DMS 273 (cell line): Measurements from ENCODE around the gene MOB3B.
"Not testable (repeated sequence)": the region's sequence is repeated elsewhere in the genome, so short reads cannot be mapped to it uniquely, and the experiment has no call there.

Experiments
- DNase-seq: peaks from one replicate; lab custom pipeline; 2025; ENCODE audit not compliant: unreplicated experiment; lab: John Stamatoyannopoulos, UW

Gene MOB3B

DNA sequence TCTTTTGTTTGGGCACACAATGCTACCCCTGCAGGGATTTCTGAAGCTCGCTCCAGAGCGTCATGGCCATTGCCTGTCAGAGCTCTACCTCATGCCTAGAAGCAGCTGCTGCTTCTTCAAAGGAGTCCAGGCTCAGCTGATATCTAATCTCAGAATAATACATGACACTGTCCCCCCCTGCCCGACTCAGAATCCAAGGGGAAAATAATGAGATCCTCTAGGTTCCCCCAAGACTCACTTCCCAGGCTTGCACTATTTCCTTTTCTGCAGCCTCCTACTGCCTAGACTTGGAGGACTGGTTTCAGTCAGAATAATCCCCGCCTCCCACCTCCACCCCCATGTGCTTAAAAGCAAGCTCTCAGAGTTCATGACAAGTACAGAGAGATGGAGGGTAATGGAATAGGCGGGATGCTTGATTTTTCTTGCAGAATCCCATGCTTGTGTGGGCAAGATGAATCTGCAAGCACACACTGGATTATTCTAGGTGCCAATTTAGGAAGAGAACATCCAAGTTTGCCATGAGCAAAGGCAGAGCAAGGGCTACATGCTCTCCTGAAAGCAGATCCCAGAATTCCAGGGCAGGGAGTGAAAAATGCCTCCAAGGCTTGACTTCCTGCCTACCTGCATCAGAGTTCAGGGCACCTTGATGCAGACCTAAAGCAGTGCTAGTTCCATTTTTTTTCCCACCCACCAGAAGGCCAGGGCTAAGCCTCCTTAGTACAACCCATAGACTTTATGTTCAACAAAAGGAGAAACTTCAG, 102.9 kb downstream of the MOB3B start:
- no peak for DNase-seq

DNA sequence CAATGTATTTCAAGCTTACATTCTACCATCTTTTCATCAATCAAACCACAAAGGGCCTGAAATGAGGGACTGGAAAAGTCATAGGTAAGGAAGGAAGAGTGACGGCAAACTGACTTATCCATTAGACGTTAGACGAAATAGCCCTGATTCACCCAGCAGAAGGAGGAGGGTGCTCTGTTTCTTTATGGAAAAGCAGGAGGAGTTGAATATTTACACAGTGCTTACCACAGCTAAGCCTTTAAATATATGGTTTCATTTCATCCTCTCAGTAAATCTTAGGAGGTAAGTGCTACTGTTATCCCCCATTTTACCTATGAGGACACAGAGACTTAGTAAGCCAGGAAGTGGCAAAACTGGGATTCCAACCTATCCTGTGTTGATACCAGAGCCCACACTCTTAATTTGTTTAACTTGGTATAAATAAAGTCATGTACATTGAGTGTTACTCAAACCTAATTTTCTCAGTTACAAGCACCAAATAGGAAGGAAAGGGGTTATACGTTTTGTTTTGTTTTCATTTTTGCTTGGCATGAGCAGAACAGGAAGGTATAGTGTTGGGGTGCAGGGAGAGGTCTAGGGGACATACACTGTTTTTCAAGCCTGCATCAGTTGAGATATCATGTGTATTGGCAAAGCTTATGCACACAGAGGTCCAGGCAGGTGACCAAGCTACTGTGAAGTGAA, 103.6 kb downstream of the MOB3B start:
- no peak for DNase-seq

DNA sequence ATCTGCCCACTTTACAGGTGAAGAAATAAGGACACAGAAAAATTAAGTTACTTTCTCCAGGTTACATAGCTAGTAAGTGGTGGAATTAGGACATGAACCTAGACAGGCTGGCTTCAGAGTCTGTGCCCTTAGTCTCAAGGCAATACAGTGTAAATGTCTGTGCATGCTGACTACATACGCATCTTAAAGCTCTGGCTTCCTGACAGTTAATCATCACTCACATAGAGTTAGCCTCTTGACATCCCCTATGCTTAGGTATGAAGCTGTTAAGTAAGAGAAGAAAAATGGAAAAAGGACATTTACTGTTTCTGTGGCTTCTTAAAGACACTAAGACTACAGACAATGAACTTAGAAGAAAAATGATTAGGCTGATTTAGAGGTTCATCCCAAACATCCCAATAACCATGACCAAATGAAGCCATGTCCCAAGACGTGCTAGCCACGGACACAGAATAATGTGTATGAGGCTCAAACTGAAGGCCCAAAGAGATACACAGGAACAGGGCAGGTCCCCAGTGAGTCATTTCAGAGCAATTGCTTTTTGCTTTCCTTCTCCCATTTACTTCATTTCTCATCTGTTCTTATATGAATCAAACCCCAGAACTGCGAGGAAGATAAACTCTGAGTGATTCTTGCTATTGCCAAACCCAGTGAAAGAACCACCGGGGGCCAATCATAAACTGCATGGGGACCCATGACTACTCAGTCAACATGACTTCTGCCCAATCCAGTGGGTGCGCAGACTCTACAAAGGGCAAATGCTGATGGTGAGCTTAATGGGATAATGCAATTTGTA, 105.5 kb downstream of the MOB3B start:
- no peak for DNase-seq

DNA sequence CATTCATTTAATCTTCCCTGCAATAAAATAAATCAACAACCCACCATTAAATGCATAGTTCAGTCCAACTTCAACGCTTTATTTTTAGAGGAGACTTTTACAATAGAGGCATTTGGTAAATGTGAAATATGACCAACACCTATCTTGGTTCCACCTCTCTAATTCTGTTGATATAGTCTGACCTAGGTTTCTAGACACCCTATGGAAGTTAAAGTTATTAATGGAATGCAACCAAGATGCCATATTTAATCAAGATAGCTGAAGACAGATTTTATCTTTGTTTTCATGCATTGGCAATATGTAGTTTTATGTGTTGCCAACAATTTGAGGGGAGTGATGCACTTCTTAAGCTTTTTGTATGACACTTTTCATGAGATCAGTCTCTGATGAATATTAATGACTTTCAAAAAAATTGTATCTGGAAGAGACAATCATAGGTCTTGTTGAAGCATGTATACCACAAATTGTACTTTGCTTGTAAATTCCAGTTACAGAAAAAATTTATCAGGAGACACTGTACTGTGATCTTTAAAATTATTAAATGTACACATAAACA, 107.3 kb downstream of the MOB3B start:
- DNase-seq, result no peak

DNA sequence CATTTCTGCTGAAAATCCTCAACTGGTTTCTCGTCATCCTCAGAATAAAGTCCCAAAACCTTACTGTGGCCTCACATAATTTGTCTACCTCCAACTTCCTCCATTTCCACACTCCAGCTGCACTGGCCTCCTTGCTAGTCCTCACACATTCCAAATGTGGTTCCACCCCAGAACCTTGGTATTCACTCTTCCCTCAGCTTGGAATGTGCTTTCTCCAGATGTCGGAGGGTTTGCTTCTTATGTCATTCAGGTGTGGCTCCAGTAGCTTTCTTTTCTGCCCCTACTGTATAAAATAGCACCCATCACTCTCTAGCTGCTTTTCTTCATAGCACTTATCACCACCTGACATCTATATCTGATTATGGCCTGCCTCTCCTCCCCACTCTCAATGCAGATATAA, 108.0 kb downstream of the MOB3B start:
- no peak for DNase-seq

DNA sequence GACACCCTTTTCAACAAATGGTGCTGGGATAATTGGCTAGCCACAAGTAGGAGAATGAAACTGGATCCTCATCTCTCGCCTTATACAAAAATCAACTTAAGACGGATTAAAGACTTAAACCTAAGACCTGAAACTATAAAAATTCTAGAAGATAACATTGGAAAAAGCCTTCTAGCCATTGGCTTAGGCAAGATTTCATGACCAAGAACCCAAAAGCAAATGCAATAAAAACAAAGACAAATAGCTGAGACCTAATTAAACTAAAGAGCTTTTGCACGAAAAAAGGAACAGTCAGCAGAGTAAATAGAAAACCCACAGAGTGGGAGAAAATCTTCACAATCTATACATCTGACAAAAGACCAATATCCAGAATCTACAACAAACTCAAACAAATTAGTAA, 110.1 kb downstream of the MOB3B start:
- DNase-seq, result not testable (repeated sequence)

- peak; percentile 91 for DNase-seq
Measured at GRCh38 chr9:27414220-27414761, 115.3 kb downstream of the MOB3B start.

DNA sequence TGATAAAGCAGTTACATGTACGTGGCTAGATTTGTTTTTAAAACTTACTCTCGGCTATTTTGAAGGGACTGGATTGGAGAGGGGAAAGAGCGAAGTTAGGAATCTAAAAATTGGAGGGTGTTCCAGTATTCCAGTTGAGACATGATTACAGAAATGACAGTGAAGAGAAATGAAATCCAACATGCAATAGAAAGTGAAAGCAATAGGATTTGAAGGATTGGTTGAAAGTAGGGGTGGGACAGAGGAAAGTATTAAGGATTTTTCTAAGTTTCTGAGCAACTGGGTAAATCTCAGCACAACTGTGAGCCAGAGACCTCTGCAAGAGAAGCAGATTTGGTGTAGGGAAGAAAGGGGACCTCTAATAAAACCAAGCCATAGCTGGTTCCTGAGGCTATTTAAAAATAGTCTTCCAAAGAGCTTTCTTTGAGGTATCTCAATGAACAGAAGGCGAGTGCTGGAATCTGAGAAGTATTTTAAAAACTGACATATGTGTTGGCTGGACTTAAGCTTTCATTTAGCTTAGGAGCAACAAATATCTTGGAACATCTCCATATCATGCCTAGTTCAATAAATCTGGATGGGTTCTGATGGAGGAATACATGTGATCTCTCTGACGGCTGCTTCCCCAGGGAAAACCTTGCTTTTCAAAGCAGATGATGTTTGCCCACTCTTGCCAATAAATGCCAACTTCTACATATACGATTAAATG, 115.9 kb downstream of the MOB3B start:
- peak; percentile 91 for DNase-seq

- DNase-seq, result no peak
Measured at GRCh38 chr9:27412963-27413362, 116.7 kb downstream of the MOB3B start.

DNA sequence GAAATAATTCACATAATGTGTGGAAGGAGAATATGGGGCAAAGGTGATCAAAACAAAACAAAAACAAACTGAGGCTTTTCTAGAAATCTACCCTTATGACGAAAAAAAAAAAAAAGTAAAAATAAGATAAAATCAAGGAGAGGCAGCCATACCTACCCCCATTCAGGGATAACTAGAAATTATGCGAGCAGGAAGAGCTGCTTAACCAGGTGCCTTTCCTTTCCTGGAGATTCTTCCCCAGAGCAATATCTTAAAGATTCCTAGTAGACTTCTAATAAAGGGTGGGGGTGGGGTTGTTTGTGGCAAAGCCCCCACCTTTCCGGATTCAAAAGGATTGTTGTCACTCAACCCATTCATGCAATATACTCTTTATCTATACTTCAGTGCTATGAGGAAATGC, 117.5 kb downstream of the MOB3B start:
- DNase-seq, result no peak

- DNase-seq, result no peak
Measured at GRCh38 chr9:27408482-27408881, 121.1 kb downstream of the MOB3B start.

GRCh38 chr9:27408001-27408400, 121.6 kb downstream of the MOB3B start:
- no peak for DNase-seq

DNA sequence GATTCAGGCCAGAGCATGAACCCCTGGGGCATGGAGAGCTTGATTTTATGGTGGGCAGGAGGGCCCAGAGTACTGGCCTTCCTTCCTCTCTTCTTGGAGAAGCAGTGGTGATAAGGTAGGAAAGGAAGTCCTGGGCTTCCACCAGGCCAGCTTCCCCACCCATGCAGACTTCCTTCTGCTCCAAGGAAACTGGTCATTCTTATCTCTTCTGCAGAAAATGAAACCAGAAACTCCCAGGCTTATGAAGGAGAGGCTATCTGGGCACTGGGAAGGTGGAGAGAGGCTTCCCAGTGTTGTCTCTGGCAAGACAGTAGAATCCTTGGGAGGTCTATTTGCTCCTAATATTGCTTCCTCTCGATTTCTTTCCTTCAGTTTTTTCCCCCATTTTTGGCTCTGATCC, 122.1 kb downstream of the MOB3B start:
- no peak for DNase-seq

DNA sequence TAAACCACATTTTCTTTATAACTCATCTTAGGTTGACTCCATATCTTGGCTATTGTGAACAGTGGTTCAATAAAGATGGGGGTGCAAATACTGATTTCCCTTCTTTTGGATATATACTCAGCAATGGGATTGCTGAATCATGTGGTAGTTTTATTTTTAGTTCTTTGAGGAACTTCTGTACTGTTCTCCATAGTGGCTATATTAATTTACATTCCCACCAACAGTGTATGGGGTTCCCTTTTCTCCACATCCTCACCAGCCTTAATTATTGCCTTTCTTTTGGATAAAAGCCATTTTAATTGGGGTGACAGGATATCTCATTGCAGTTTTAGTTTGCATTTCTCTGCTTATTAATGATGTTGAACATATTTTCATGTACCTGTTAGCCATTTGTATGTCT, 125.0 kb downstream of the MOB3B start:
- DNase-seq, result no peak

DNA sequence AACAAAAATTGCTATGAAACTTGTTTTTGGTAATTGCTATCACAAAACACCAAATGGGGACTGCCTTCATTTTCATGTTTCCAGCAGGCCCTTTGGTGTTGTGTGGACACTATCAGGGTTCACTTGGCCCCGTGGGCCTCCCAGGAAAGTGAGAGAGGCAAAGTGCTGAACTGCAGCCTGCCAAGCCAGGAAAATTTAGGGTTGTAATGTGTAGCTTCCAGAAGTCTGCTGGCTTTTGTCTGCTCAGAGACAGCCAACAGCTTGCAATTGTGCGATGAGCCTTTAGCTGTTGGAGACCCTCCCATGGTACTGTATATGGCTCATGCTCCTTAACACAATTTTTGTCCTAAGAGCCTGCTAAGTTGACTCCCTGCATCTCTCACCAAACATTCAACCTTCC, 127.0 kb downstream of the MOB3B start:
- no peak for DNase-seq

DNA sequence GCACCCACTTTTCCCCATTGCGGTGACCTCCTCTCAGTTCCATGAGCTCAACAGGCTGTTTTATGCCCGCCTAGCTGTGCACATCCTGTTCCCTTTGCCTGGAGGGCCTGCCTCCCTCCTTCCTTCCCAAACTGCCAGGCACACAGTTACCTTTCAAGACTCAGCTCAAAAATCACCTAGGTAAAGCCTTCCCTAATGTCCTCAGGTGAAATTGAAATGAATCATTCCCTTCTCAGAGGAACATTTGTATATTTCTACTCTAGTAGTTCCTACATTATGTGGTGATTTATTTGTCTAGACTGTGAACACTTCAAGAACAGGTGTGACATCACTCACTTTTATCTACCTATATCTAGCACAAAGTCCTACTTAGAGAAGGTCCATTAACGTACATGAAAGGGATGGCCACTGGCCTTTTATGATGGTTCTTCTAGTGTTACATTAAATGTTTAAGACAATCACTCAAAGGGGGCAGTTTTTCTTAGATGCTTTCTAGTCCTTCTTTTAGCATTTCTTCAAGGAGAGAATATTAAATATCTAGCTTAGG, 129.2 kb downstream of the MOB3B start:
- DNase-seq, result no peak

DNA sequence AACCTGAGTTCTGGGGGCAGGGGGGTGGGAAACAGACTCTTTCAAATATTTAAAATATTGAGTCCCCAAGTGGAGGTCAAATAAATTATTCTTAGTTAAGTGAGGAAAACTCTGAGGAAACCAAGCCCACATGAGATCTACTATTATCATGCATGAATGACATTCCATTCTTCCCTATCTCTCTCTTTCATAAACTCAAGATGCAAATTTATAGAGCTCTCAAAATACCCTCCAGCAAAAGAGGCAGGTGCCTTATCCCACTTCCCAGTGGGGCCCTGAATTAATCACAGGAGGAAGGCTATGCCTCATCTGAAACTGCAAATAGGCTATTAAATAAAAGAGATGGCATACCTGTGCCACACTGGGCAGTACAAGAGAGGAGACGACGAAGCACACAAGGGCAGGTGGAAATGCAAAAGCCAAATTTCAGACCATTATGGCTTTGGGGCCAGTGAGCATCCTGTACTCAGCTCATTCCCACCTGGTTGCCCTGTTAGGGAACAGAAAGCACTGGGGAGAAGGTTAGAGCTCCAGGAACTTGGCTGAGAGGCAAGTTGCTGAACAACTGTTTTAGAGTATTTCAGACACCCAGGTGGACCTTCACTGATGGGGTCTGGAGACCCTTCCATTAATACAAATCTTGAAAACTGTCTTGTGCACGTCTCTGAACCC, 130.5 kb downstream of the MOB3B start:
- no peak for DNase-seq

DNA sequence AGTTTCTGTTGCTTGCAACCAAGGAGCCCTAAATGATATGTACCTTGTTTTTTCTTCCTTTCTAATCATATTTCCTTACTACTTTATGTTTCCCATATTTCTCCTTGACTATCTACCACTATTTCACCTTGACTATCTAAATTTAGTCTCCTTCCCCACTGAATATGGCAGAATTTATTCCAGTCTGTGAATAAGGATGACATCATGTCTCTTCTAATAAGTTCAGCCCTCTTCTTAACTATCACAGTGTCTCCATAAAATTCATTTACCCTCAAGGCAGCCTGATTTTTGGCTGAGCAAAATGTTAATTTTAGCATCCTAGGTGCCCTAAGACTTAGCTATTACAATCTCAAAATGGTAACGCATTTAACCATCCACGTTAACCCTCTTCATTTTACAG, 133.1 kb downstream of the MOB3B start:
- no peak for DNase-seq

DNA sequence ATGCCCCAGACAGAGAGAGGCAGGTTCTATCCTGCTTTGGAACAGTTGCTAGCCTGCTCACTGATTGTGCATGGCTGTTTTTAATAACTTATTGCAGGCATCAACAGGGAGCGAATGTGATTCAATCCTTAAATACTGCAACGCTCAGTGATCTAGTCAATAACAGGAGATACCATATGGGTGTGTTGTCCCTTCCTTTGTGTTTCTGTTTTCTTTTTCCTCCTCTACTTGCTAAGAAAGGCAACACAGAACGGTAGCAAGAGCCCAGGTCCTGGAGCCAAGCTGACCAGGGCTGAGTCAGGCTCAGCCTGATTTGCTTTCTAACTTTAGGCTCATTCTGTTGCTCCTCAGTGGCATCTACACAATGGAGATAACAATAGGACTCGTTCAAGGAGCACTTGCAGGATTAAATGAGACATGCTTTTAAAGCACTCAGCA, 134.1 kb downstream of the MOB3B start:
- no peak for DNase-seq

- no peak for DNase-seq
Measured at GRCh38 chr9:27394826-27395201, 134.8 kb downstream of the MOB3B start.
